NCI-H1092 (cell line): Measurements from ENCODE around the gene SUGCT.
"Not testable (repeated sequence)": the region's sequence is repeated elsewhere in the genome, so short reads cannot be mapped to it uniquely, and the experiment has no call there.

Source experiments
- DNase-seq: peaks from one replicate; lab custom pipeline; 2025; lab: John Stamatoyannopoulos, UW

The SUGCT gene

GRCh38 chr7:40134428-40135316 is at the start of gene SUGCT, which contains the start of gene MPLKIP:
Gene SUGCT, plus strand, starts transcription at chr7:40135005.
Gene MPLKIP, minus strand, starts transcription at chr7:40134622. Its CDS starts 55 bp downstream, at chr7:40134567.
- DNase-seq: peak; percentile 83

GRCh38 chr7:40092182-40092581 is 42.6 kb upstream of the SUGCT start:
- no peak for DNase-seq

GRCh38 chr7:40093631-40094350 is 41.0 kb upstream of the SUGCT start:
- no peak for DNase-seq

- no peak for DNase-seq
Observed at GRCh38 chr7:40095230-40095629, 39.6 kb upstream of the SUGCT start.

GRCh38 chr7:40095695-40096327 is 39.0 kb upstream of the SUGCT start:
- DNase-seq: no peak

GRCh38 chr7:40097728-40098127 is 37.1 kb upstream of the SUGCT start:
- DNase-seq: no peak

- no peak for DNase-seq
Observed at GRCh38 chr7:40098810-40099209, 36.0 kb upstream of the SUGCT start.

- no peak for DNase-seq
Observed at GRCh38 chr7:40099837-40100236, 35.0 kb upstream of the SUGCT start.

- DNase-seq: no peak
Observed at GRCh38 chr7:40101201-40101600, 33.6 kb upstream of the SUGCT start.

GRCh38 chr7:40102897-40103296 is 31.9 kb upstream of the SUGCT start:
- no peak for DNase-seq

GRCh38 chr7:40105879-40106473 is 28.8 kb upstream of the SUGCT start:
- DNase-seq: no peak

- no peak for DNase-seq
Observed at GRCh38 chr7:40115936-40116335, 18.9 kb upstream of the SUGCT start.

- not testable (repeated sequence) for DNase-seq
Observed at GRCh38 chr7:40117199-40117598, 17.6 kb upstream of the SUGCT start.

GRCh38 chr7:40118201-40118600 is 16.6 kb upstream of the SUGCT start:
- not testable (repeated sequence) for DNase-seq

GRCh38 chr7:40120020-40120419 is 14.8 kb upstream of the SUGCT start:
- no peak for DNase-seq

GRCh38 chr7:40122100-40122939 is 12.5 kb upstream of the SUGCT start:
- not testable (repeated sequence) for DNase-seq

GRCh38 chr7:40122940-40123254 is 11.9 kb upstream of the SUGCT start:
- DNase-seq: no peak

GRCh38 chr7:40133561-40134427 is 1.0 kb upstream of the SUGCT start:
- no peak for DNase-seq

- no peak for DNase-seq
Observed at GRCh38 chr7:40135317-40135610, 459 bp downstream of the SUGCT start.

- no peak for DNase-seq
Observed at GRCh38 chr7:40137563-40137962, 2.8 kb downstream of the SUGCT start.

GRCh38 chr7:40138973-40139372 is 4.2 kb downstream of the SUGCT start:
- DNase-seq: no peak
